GM23248 (cell line): Measurements from ENCODE around the gene TM2D1. TPM values are rescaled to one million over a fixed set of nuclear protein-coding genes. Genes with fewer than 3 reads are reported as not detected.
"Not testable (repeated sequence)": the region's sequence is repeated elsewhere in the genome, so short reads cannot be mapped to it uniquely, and the experiment has no call there.

Source experiments
- DNase-seq: peaks from one replicate; pipeline ENCODE4 v3.0.0-alpha.2; 2015
- H2AFZ ChIP-seq: fragments of 200-600 bp; sonication (generic); 2 replicates; pipeline ENCODE4 v1.6.1; 2016; ENCODE audit warnings: antibody characterized with exemption
- H3F3A ChIP-seq: fragments of 200-600 bp; sonication (generic); 2 replicates; pipeline ENCODE4 v1.6.1; 2016; ENCODE audit warnings: mild to moderate bottlenecking, antibody characterized with exemption, mixed run types; ENCODE audit not compliant: insufficient read depth
- H3K27ac ChIP-seq: fragments of 200-600 bp; sonication (generic); 2 replicates; pipeline ENCODE4 v1.5.1; 2016; ENCODE audit warnings: mild to moderate bottlenecking
- H3K27me3 ChIP-seq: fragments of 200-600 bp; sonication (generic); replicated peaks from 2 replicates; pipeline ENCODE4 v1.6.1; 2016; ENCODE audit warnings: mild to moderate bottlenecking; ENCODE audit not compliant: insufficient read depth
- H3K36me3 ChIP-seq: fragments of 200-600 bp; sonication (generic); 2 replicates; pipeline ENCODE4 v1.6.1; 2016; ENCODE audit warnings: low read depth, mild to moderate bottlenecking
- H3K4me1 ChIP-seq: fragments of 200-600 bp; sonication (generic); 2 replicates; pipeline ENCODE4 v1.6.1; 2016; ENCODE audit warnings: mild to moderate bottlenecking; ENCODE audit not compliant: insufficient read depth
- H3K4me2 ChIP-seq: fragments of 200-600 bp; sonication (generic); one replicate; pipeline ENCODE4 v1.6.1; 2016; ENCODE audit warnings: mild to moderate bottlenecking; ENCODE audit not compliant: unreplicated experiment
- H3K4me3 ChIP-seq: fragments of 200-600 bp; sonication (generic); 2 replicates; pipeline ENCODE4 v1.5.1; 2016; ENCODE audit warnings: mild to moderate bottlenecking
- H3K79me2 ChIP-seq: fragments of 200-600 bp; sonication (generic); 2 replicates; pipeline ENCODE4 v1.6.1; 2016; ENCODE audit warnings: mild to moderate bottlenecking; ENCODE audit not compliant: insufficient read depth
- H3K9ac ChIP-seq: fragments of 200-600 bp; sonication (generic); 2 replicates; pipeline ENCODE4 v1.6.1; 2016; ENCODE audit warnings: mild to moderate bottlenecking
- H3K9me2 ChIP-seq: fragments of 200-600 bp; sonication (generic); 2 replicates; pipeline ENCODE4 v1.6.1; 2016; ENCODE audit warnings: mixed run types, mild to moderate bottlenecking, moderate library complexity; ENCODE audit not compliant: insufficient read depth
- H3K9me3 ChIP-seq: fragments of 200-600 bp; sonication (generic); one replicate; pipeline ENCODE4 v1.6.1; 2017; ENCODE audit warnings: low read depth
- H4K20me1 ChIP-seq: fragments of 200-600 bp; sonication (generic); 2 replicates; pipeline ENCODE4 v1.6.0; 2016; ENCODE audit not compliant: insufficient read depth
- EZH2 ChIP-seq: fragments of 200-600 bp; sonication (generic); IDR thresholded peaks from 2 replicates; pipeline ENCODE4 v1.6.1; 2018; ENCODE audit warnings: antibody characterized with exemption, mild to moderate bottlenecking; ENCODE audit not compliant: insufficient read depth, poor library complexity, severe bottlenecking
- EZH2phosphoT487 ChIP-seq: fragments of 200-600 bp; sonication (generic); IDR thresholded peaks from 2 replicates; pipeline ENCODE4 v1.6.1; 2018; ENCODE audit warnings: antibody characterized with exemption, moderate library complexity, mild to moderate bottlenecking, low read depth; ENCODE audit not compliant: insufficient read depth
- WGBS, 2 experiments: methylation state at CpG; one replicate each; pipeline ENCODE4 v1.1.6; 2015 to 2017; ENCODE audit warnings: low lambda C conversion rate in 2 of 2, low coverage in 1 of 2; ENCODE audit errors: missing lambda C conversion rate in 2 of 2; 5-methylcytosine and 5-hydroxymethylcytosine counted together
- in situ Hi-C: fragments of 300-500 bp; cut with MboI; formaldehyde crosslinking; loops from 2 replicates; pipeline ENCODE4 v1.15.0; 2020
- polyA plus RNA-seq: library from polyadenylated mRNA; unstranded; fragments of >200 nt; fragmentation: Nextera tagmentation; extraction: Ambion mirVana; gene quantifications from 2 replicates; pipeline ENCODE4 v1.2.1, GENCODE V29; 2016
- total RNA-seq: library from RNA; depleted of rRNA; stranded (reverse); fragments of >200 nt; shearing (Covaris generic); gene quantifications from 2 replicates; pipeline ENCODE4 v1.2.3, GENCODE V29; 2014

The TM2D1 gene
- total and polyA plus RNA-seq, 2 experiments from 2014 or later: 81.0 to 91.8 TPM

GRCh38 chr1:61687901-61688300, 37.0 kb downstream of the TM2D1 start:
- Histone ChIP-seq H3K9ac (no peak overlapping the region), H3K36me3 (peaks cover 4% of the 10 kb centered on the region; the same call in 1 of the 2 replicates), H3K27ac (no peak overlapping the region), H4K20me1 (no peaks in the 10 kb centered on the region), H3K4me3 (no peak overlapping the region), H3K4me1 (peaks cover 16% of the 10 kb centered on the region), H3K9me2 (no peaks in the 10 kb centered on the region), H3K4me2 (no peak overlapping the region), H3F3A (peaks cover 13% of the 10 kb centered on the region), H3K9me3 (no peaks in the 10 kb centered on the region), H3K27me3 (no peaks in the 10 kb centered on the region), H3K79me2 (no peaks in the 10 kb centered on the region), H2AFZ (no peak overlapping the region)
- in situ Hi-C loops: no loop called here
- DNase-seq: peak; percentile 43
- WGBS, 2 experiments: 4 to 6% methylated on average over 1 of the region's 1 CpG
- TF ChIP-seq EZH2phosphoT487 (no peak), EZH2 (no peak)

- no peak overlapping the region for H2AFZ ChIP-seq
- WGBS, 2 experiments: 64 to 68% methylated on average over 3 of the region's 3 CpGs
- no peaks in the 10 kb centered on the region for H4K20me1 ChIP-seq
Measured at GRCh38 chr1:61682891-61683290, 42.0 kb downstream of the TM2D1 start.

GRCh38 chr1:61680500-61680899, 44.4 kb downstream of the TM2D1 start:
- no peak overlapping the region for H2AFZ ChIP-seq
- H3K9ac ChIP-seq: no peak overlapping the region
- H4K20me1 ChIP-seq: no peaks in the 10 kb centered on the region
- H3K9me3 ChIP-seq: no peaks in the 10 kb centered on the region
- H3K4me1 ChIP-seq: no peaks in the 10 kb centered on the region
- peaks cover 4% of the 10 kb centered on the region; the same call in 1 of the 2 replicates for H3K36me3 ChIP-seq
- in situ Hi-C loops: no loop called here
- H3K79me2 ChIP-seq: no peaks in the 10 kb centered on the region
- WGBS, 2 experiments: 48 to 52% methylated on average over 2 of the region's 2 CpGs
- no peak for DNase-seq
- H3K4me3 ChIP-seq: no peak overlapping the region
- no peaks in the 10 kb centered on the region for H3F3A ChIP-seq
- TF ChIP-seq EZH2 (no peak), EZH2phosphoT487 (no peak)
- H3K27me3 ChIP-seq: no peaks in the 10 kb centered on the region
- no peak overlapping the region for H3K27ac ChIP-seq
- no peaks in the 10 kb centered on the region for H3K9me2 ChIP-seq
- H3K4me2 ChIP-seq: no peak overlapping the region

More at GRCh38 chr1:61682891-61683290, 42.0 kb downstream of the TM2D1 start:
- Histone ChIP-seq H3K9me2 (no peaks in the 10 kb centered on the region), H3K9ac (no peak overlapping the region), H3K27ac (no peak overlapping the region), H3K36me3 (peaks cover 8% of the 10 kb centered on the region; the same call in 1 of the 2 replicates), H3K9me3 (no peaks in the 10 kb centered on the region), H3F3A (peaks cover 4% of the 10 kb centered on the region), H3K4me3 (no peak overlapping the region), H3K4me2 (no peak overlapping the region), H3K27me3 (no peaks in the 10 kb centered on the region), H3K79me2 (no peaks in the 10 kb centered on the region), H3K4me1 (peaks cover 5% of the 10 kb centered on the region)
- no peak for DNase-seq
- TF ChIP-seq EZH2 (no peak), EZH2phosphoT487 (no peak)
- in situ Hi-C loops: no loop called here

GRCh38 chr1:61676881-61677280, 48.1 kb downstream of the TM2D1 start:
- H3F3A ChIP-seq: 0 out of 2 replicates have a peak, but pooled peaks cover 12% of the 10 kb centered on the region
- in situ Hi-C loops, H3K9me2 ChIP-seq, H3K79me2 ChIP-seq, H3K27me3 ChIP-seq, DNase-seq, H3K27ac ChIP-seq, H3K4me3 ChIP-seq, H3K9me3 ChIP-seq, H4K20me1 ChIP-seq, H3K36me3 ChIP-seq, H3K4me1 ChIP-seq, H3K9ac ChIP-seq, H3K4me2 ChIP-seq, H2AFZ ChIP-seq: not testable (repeated sequence)
- WGBS, 2 experiments: 95 to 96% methylated on average over 2 of the region's 2 CpGs

- no peak overlapping the region for H3K27ac ChIP-seq
- no peak overlapping the region for H3K4me2 ChIP-seq
- H3K79me2 ChIP-seq: no peaks in the 10 kb centered on the region
- H3F3A ChIP-seq: 0 out of 2 replicates have a peak, but pooled peaks cover 12% of the 10 kb centered on the region
- no peaks in the 10 kb centered on the region for H4K20me1 ChIP-seq
- H3K4me3 ChIP-seq: no peak overlapping the region
- no peaks in the 10 kb centered on the region for H3K9me3 ChIP-seq
- H3K9me2 ChIP-seq: no peaks in the 10 kb centered on the region
- H3K4me1 ChIP-seq: no peaks in the 10 kb centered on the region
- TF ChIP-seq EZH2phosphoT487 (no peak), EZH2 (no peak)
- DNase-seq: peak; percentile 20
- no peaks in the 10 kb centered on the region for H3K27me3 ChIP-seq
- H2AFZ ChIP-seq: no peak overlapping the region
- no peak overlapping the region for H3K9ac ChIP-seq
- H3K36me3 ChIP-seq: no peaks in the 10 kb centered on the region
- WGBS, 2 experiments: 91 to 96% methylated on average over 3 of the region's 3 CpGs
- in situ Hi-C loops: no loop called here
Measured at GRCh38 chr1:61674221-61674620, 50.7 kb downstream of the TM2D1 start.
